Right cardiac atrium (tissue), 5 donors: Measurements from ENCODE around the gene UGT2B17. TPM values are rescaled to one million over a fixed set of nuclear protein-coding genes. Genes with fewer than 3 reads are reported as not detected.
"Not testable (repeated sequence)": the region's sequence is repeated elsewhere in the genome, so short reads cannot be mapped to it uniquely, and the experiment has no call there.

Experiments
- ATAC-seq, 2 donors: fragments of 200-7000 bp; cut with Tn5 transposase; one replicate each; pipeline versions ENCODE4 v1.8.0 to v1.9.1; 2020; ENCODE audit warnings: moderate library complexity in 2 of 2, mild to moderate bottlenecking in 1 of 2
- DNase-seq, 3 donors: peaks; one replicate each; pipeline ENCODE4 v3.0.0-alpha.2; 2020
- H3K27ac ChIP-seq: one replicate; pipeline ENCODE4 v1.5.1; 2013; ENCODE audit warnings: mild to moderate bottlenecking, low read length, control low read depth, moderate library complexity
- H3K27me3 ChIP-seq: one replicate; pipeline ENCODE4 v1.6.1; 2013; ENCODE audit not compliant: control insufficient read depth, insufficient read depth
- H3K4me1 ChIP-seq: one replicate; pipeline ENCODE4 v1.6.1; 2013; ENCODE audit warnings: low read length; ENCODE audit not compliant: control insufficient read depth, insufficient read depth
- H3K4me3 ChIP-seq: one replicate; pipeline ENCODE4 v1.5.1; 2013; ENCODE audit warnings: low read length, control low read depth
- H3K9me3 ChIP-seq: one replicate; pipeline ENCODE4 v1.6.1; 2013; ENCODE audit warnings: low read length; ENCODE audit not compliant: control insufficient read depth
- WGBS: extraction: QIAGEN DNeasy Blood & Tissue Kit; methylation state at CpG from one replicate; pipeline ENCODE4 v1.1.7; 2013; 5-methylcytosine and 5-hydroxymethylcytosine counted together
- intact Hi-C, 4 donors: fragments of 100-400 bp; cut with DNase I; formaldehyde crosslinking; loops; one replicate each; pipeline versions ENCODE4 v1.11.0 to v1.14.0; 2022 to 2023
- long read RNA-seq, 4 donors: library from polyadenylated mRNA; unstranded; transcript quantifications; one replicate each; pipeline ENCODE4 v2.0.0, GENCODE V29; 2020 to 2021
- polyA plus RNA-seq: library from polyadenylated mRNA; stranded (reverse); fragments of 200-250 nt; gene quantifications from one replicate; pipeline ENCODE4 v1.2.3, GENCODE V29; 2013
- total RNA-seq, 4 donors: library from RNA; stranded (reverse); fragmentation: NEBNext Ultra II Directional; extraction: Animal tissue kit (Norgen Biotek cat#: 25700); gene quantifications; one replicate each; pipeline ENCODE4 v1.2.1, GENCODE V29; 2021
- donor health status: healthy with polysubstance abuse.
- donor health status: DM: no; HTN: yes; CAD: no.
- donor health status: DM: no; HTN: no; CAD: no.
- donor health status: DM: no; HTN: yes; CAD: no; lungs with severe emphysema.
- donor health status: DM: yes; HTN: yes; CAD: no.

Gene UGT2B17
- under 1 TPM in 1 of 4 donors, not detected in 3; 0.12 TPM for total RNA-seq
- 0.05 TPM for polyA plus RNA-seq
- long read RNA-seq, donor 1, result 0 reads
- long read RNA-seq, donor 2, result 0 reads
- long read RNA-seq, donor 3, result 0 reads
- long read RNA-seq, donor 4, result 0 reads

DNA sequence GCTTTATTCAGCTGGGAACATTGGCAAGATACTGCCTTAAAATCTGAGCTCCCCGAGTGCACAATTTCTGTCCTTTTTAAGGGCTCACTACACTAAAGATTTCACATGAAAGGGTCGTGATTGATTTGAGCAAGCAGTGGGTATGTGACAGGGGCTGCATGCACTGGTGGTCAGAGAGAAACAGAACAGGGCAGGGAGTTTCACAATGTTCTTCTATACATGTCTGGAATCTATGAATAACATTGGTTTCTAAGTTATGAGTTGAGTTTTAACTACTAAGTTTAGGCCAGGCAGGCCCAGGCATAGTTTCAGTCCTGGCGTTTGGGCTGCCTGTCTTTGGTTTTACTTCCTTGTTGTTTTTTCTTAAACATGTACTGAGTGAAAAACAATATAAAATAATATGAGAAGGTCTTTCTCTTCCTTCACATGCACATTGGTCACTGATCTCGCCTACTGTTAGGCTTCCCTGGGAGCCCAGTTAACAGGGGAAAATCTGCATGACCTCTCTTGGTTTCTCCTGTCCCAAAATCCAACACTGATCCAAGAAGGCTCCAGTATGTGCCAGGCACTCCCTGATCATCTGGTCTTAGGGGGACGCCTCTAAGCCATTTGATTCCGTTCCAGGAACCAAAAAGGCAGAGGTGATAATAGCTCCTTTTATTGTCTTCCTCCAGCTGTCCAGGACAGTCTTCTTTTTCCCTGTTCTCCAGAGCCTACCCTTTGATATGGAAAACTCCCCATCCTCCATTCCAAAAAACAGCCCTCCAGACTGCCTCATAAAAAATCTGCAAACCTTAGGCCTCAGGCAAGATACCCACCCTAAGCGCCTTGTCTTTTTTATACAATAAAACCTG is at the start of gene UGT2B17:
TSS of gene UGT2B17 (minus strand) at position 51 of the 854 bp plus-strand sequence. CDS start 7,838 bp downstream, outside the sequence.
- Histone ChIP-seq H3K27ac (no peak within 1 kb of the TSS), H3K27me3 (no peaks in the 10 kb centered on the region), H3K4me1 (no peaks in the 10 kb centered on the region), H3K9me3 (no peaks in the 10 kb centered on the region), H3K4me3 (no peak within 1 kb of the TSS)
- DNase-seq, result no peak
- WGBS, result no CpG with 5 or more reads among the region's 7 CpGs
- intact Hi-C loops, result no loop called here
- no peak for ATAC-seq

DNA sequence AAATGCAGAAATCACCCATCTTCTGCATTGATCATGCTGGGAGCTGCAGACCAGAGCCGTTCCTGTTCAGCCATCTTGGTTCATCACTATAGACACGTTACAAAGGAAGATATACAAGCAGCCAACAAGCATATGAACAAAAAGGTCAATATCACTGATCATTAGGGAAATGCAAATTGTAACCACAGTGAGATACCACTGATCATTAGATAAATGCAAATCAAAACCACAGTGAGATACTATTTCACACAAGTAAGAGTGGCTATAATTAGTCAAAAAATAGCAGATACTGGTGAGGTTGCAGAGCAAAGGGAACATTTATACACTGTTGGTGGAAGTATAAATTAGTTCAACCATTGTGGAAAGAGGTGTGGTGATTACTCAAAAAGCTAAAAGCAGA is 46.6 kb upstream of the UGT2B17 start:
- H3K27ac ChIP-seq, H3K4me3 ChIP-seq, ATAC-seq, H3K27me3 ChIP-seq, DNase-seq, intact Hi-C loops, H3K9me3 ChIP-seq, H3K4me1 ChIP-seq: not testable (repeated sequence)
- no CpG with 5 or more reads among the region's 2 CpGs for WGBS

DNA sequence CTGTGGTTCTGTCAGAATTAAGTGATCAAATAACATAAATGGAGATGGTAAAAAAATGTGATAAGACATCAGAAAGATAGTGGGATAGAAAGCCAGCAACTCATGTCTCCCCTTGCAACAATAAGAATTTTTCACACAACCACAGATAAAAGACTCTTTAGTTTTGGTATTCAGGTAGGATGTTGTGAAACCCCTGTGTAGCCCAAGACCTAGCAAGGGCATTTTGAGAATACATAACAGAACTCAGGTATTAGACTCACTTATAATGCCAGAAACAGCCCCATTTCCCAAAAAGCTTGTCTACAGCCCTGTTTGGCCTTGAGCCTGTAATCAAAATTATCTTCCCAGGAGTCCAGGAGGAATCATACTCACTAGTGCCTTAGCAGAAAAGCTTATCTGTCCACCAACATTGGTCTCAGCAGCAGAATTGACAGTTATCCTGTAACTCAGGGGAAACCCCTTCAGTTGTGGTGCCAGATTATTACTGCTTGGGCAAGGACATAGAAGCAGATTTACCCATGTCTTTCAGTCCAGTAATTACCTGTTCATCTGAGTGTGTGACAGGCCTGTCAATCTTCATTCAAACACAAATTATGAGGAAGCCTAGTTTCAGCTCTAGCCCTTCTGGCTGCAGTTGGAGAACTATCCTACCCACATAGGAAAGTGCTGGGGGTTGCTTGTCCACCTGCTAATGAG is 41.0 kb upstream of the UGT2B17 start:
- H3K4me1 ChIP-seq, result no peaks in the 10 kb centered on the region

DNA sequence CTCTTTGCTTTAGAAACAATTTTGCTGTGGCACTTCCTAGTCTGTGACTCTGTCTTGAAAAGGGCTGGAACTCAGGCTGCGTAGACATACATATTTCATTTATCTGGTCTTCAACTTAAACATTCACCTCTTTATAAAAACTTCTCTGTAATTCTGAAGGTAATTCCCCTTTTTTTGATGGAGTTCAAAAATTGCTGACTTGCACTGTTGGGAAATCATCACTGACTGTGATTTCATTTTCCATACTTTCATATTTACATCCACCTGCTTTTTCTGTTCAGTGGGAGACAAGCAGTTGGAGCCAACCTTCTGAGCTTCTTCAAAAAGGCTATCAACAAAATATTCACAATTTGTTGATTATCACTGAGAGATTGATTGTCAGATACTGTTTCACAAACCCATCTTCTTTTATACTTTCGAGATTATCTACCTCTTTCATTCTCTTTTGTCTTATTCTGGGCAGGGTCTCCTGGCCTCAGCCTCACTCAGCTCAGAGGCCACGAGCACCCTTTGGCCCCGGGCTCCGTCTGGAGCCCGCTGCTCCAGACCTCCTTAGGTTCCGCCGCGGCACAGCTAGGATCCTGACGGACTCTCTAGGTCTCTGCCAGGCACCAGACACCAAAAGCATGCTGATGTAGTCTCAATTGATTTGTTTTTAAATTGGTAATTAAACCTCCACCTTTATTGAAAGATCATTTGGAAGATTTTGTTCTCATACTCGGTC is 39.7 kb upstream of the UGT2B17 start:
- no CpG with 5 or more reads among the region's 11 CpGs for WGBS
- DNase-seq (no peak), ATAC-seq (no peak)
- Histone ChIP-seq H3K9me3 (no peaks in the 10 kb centered on the region), H3K27me3 (no peaks in the 10 kb centered on the region), H3K4me1 (no peaks in the 10 kb centered on the region), H3K4me3 (no peak overlapping the region), H3K27ac (no peak overlapping the region)
- intact Hi-C loops, result no loop called here

More for the DNA sequence above, 41.0 kb upstream of the UGT2B17 start:
- DNase-seq (no peak), ATAC-seq (no peak)
- no peaks in the 10 kb centered on the region for H3K9me3 ChIP-seq
- no peaks in the 10 kb centered on the region for H3K27me3 ChIP-seq
- H3K27ac ChIP-seq, result no peak overlapping the region
- H3K4me3 ChIP-seq, result no peak overlapping the region
- intact Hi-C loops, result no loop called here

- Histone ChIP-seq H3K4me3 (no peak overlapping the region), H3K9me3 (no peaks in the 10 kb centered on the region), H3K27me3 (no peaks in the 10 kb centered on the region), H3K4me1 (no peaks in the 10 kb centered on the region), H3K27ac (no peak overlapping the region)
- intact Hi-C loops, result no loop called here
- no CpG with 5 or more reads among the region's 1 CpG for WGBS
- ATAC-seq, result no peak
- no peak for DNase-seq
Measured at GRCh38 chr4:68613752-68614151, 37.6 kb upstream of the UGT2B17 start.

GRCh38 chr4:68606240-68606639 is 30.1 kb upstream of the UGT2B17 start:
- DNase-seq, result no peak
- Histone ChIP-seq H3K27me3 (no peaks in the 10 kb centered on the region), H3K9me3 (no peaks in the 10 kb centered on the region), H3K27ac (no peak overlapping the region), H3K4me3 (no peak overlapping the region), H3K4me1 (no peaks in the 10 kb centered on the region)
- intact Hi-C loops, result no loop called here
- ATAC-seq, result peak in 1 of 2 donors; percentile 66
- WGBS, result no CpG with 5 or more reads among the region's 1 CpG

GRCh38 chr4:68599150-68599549 is 23.0 kb upstream of the UGT2B17 start:
- no peak overlapping the region for H3K4me3 ChIP-seq
- H3K27me3 ChIP-seq, result no peaks in the 10 kb centered on the region
- H3K27ac ChIP-seq, result no peak overlapping the region
- WGBS, result no CpG with 5 or more reads among the region's 3 CpGs
- ATAC-seq, result no peak
- no peak for DNase-seq
- H3K9me3 ChIP-seq, result no peaks in the 10 kb centered on the region
- no peaks in the 10 kb centered on the region for H3K4me1 ChIP-seq
- intact Hi-C loops, result no loop called here

DNA sequence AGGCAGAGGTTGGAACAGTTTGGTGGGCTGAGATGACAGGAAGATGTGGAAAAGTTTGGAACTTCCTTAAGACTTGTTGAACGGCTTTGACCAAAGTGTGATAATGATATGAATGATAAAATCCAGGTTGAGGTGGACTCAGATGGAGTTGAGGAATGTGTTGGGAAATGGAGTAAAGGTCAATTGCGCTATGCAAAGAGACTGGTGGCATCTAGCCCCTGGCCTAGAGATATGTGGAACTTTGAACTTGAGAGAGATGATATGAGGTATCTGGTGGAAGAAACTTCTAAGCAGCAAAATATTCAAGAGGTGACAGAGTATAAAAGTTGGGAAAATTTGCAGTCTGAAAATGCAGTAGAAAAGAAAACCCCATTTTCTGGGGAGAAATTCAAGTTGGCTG is 21.4 kb upstream of the UGT2B17 start:
- Histone ChIP-seq H3K9me3 (no peaks in the 10 kb centered on the region), H3K27ac (no peak overlapping the region), H3K4me3 (no peak overlapping the region), H3K27me3 (no peaks in the 10 kb centered on the region), H3K4me1 (no peaks in the 10 kb centered on the region)
- no peak for ATAC-seq
- no peak for DNase-seq
- intact Hi-C loops, result no loop called here
- no CpG with 5 or more reads among the region's 2 CpGs for WGBS

DNA sequence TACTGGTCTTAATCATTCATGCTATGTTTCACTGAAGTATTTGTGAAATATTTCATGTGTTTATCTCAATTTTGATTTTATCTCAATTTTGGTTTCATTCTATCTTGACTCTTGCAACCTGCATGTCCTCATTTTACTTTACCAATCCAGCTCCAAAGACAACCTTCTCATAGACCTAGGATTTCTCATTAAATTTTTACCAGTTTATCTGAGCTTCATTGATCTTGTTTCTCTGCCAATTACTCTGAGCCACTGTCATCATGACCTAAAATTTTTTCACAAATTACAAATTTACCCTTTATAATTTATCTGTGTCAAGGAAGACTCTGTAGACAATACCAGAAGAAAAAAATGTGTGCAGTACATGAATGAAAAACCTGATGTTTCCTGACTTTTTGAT is 18.6 kb upstream of the UGT2B17 start:
- H3K4me1 ChIP-seq, result no peaks in the 10 kb centered on the region
- no peak overlapping the region for H3K27ac ChIP-seq
- DNase-seq (no peak), ATAC-seq (no peak)
- H3K4me3 ChIP-seq, result no peak overlapping the region
- intact Hi-C loops, result no loop called here
- H3K9me3 ChIP-seq, result no peaks in the 10 kb centered on the region
- H3K27me3 ChIP-seq, result no peaks in the 10 kb centered on the region

DNA sequence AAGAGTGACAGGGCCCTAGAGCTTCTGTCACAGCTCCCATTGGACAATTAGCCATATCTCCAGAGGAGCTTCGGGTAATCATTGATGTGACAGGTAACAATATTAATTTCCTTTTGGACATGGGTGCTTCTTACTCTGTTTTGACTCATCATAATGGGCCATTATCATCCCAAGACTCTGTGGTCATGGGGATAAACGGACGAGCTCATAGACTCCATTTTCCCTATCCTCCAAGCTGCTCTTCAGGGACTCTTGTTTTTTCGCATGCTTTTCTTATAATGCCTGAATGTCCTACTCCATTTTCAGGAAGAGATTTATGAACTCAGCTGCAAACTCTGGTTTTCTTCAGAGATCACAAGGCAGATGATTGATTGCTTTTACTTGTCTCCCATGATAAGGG is 17.0 kb upstream of the UGT2B17 start:
- ATAC-seq, result no peak
- WGBS, result no CpG with 5 or more reads among the region's 4 CpGs
- Histone ChIP-seq H3K27ac (no peak overlapping the region), H3K27me3 (no peaks in the 10 kb centered on the region), H3K4me1 (no peaks in the 10 kb centered on the region), H3K4me3 (no peak overlapping the region), H3K9me3 (no peaks in the 10 kb centered on the region)
- intact Hi-C loops, result no loop called here
- DNase-seq, result no peak

GRCh38 chr4:68592673-68593072 is 16.6 kb upstream of the UGT2B17 start:
- no peaks in the 10 kb centered on the region for H3K9me3 ChIP-seq
- H3K4me1 ChIP-seq, result no peaks in the 10 kb centered on the region
- no peak overlapping the region for H3K4me3 ChIP-seq
- H3K27me3 ChIP-seq, result no peaks in the 10 kb centered on the region
- no CpG with 5 or more reads among the region's 1 CpG for WGBS
- intact Hi-C loops, result no loop called here
- DNase-seq (no peak), ATAC-seq (no peak)
- H3K27ac ChIP-seq, result no peak overlapping the region
